Measurements from ENCODE around the gene NXPE1. TPM values are rescaled to one million over a fixed set of nuclear protein-coding genes. Genes with fewer than 3 reads are reported as not detected.

Gene NXPE1
- total RNA-seq, 1 donor from 2014 or later = not detected

DNA sequence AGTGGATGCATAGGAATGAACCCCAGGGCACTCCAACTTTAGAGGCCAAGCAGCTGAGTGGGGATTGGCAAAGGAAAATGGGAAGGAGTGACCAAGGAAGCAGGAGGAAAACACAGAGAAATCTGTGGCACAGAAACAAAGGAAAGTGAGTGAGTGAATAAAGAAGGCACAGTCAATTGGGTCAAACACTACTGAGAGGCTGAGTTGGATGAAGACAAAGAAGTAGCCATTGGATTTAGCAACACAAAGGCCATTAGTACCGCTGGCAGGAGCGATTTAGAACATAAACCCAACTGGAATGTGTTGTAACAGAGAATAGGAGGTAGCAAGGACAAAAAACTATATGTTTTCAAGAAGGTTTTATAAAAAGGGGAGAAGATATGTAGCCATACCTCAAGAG, 6.6 kb upstream of the NXPE1 start:
- TF ChIP-seq, protein P1, sequence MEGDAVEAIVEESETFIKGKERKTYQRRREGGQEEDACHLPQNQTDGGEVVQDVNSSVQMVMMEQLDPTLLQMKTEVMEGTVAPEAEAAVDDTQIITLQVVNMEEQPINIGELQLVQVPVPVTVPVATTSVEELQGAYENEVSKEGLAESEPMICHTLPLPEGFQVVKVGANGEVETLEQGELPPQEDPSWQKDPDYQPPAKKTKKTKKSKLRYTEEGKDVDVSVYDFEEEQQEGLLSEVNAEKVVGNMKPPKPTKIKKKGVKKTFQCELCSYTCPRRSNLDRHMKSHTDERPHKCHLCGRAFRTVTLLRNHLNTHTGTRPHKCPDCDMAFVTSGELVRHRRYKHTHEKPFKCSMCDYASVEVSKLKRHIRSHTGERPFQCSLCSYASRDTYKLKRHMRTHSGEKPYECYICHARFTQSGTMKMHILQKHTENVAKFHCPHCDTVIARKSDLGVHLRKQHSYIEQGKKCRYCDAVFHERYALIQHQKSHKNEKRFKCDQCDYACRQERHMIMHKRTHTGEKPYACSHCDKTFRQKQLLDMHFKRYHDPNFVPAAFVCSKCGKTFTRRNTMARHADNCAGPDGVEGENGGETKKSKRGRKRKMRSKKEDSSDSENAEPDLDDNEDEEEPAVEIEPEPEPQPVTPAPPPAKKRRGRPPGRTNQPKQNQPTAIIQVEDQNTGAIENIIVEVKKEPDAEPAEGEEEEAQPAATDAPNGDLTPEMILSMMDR (IDR thresholded peaks at IDR 0.05; ENCODE audit: insufficient read depth, low read length, severe bottlenecking) = no peak
- Histone ChIP-seq H3K4me3 (ENCODE audit: low read depth, low read length) (no peak overlapping the region), H3K36me3 (ENCODE audit: control insufficient read depth, insufficient read depth, low read length) (no peaks in the 10 kb centered on the region), H3K27me3 (ENCODE audit: control insufficient read depth, insufficient read depth, low read length) (no peaks in the 10 kb centered on the region)
- DNase-seq (ENCODE audit: low read depth) (no peak), FAIRE-seq (no peak)

DNA sequence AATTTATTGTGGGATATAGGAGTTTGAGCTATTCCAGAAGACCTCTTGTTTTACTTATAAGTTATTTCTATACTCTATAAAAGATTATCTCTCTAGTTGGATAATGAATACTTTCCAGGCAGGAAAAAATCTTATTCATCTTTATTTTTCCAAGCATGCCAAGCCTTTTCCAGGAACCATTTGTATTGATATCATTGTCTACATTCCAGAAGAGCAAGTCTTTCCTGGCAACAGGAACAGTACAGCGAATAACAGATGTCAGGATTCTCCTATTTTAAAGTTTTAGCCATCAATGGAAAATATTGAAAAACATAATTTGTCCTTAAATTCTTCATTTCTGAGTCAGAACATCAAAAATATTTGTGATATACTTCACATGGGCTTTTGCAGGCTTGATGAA, 5.2 kb upstream of the NXPE1 start:
- FAIRE-seq = no peak
- no peak for DNase-seq (ENCODE audit: low read depth)
- H3K4me3 ChIP-seq (ENCODE audit: low read depth, low read length) = no peak overlapping the region
- H3K36me3 ChIP-seq (ENCODE audit: control insufficient read depth, insufficient read depth, low read length) = no peaks in the 10 kb centered on the region
- TF ChIP-seq, protein P1 (IDR thresholded peaks at IDR 0.05; ENCODE audit: insufficient read depth, low read length, severe bottlenecking) = no peak
- no peaks in the 10 kb centered on the region for H3K27me3 ChIP-seq (ENCODE audit: control insufficient read depth, insufficient read depth, low read length)

DNA sequence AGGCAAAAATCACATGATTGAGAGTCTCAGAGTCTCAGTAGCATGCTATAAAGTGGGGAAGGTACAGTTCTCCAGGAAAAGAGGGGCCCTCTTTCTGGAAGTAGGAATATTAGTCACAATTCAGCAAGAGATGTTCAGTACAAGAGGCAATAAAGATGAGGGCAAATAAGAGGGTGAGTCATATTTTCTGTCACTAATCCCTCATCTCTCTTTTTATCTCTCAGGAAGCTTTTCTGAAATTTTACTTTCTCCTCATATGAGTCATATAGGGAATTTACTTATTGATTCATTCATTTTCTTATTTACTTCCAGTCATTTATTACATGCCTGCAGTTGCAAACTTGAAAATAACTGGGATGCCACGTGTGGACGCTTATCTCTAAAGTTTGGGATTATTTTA, 3.4 kb upstream of the NXPE1 start:
- Histone ChIP-seq H3K27me3 (ENCODE audit: control insufficient read depth, insufficient read depth, low read length) (no peaks in the 10 kb centered on the region), H3K4me3 (ENCODE audit: low read depth, low read length) (no peak overlapping the region), H3K36me3 (ENCODE audit: control insufficient read depth, insufficient read depth, low read length) (no peaks in the 10 kb centered on the region)
- FAIRE-seq (no peak), DNase-seq (ENCODE audit: low read depth) (peak; percentile 36)
- TF ChIP-seq, protein P1 (IDR thresholded peaks at IDR 0.05; ENCODE audit: insufficient read depth, low read length, severe bottlenecking) = no peak

DNA sequence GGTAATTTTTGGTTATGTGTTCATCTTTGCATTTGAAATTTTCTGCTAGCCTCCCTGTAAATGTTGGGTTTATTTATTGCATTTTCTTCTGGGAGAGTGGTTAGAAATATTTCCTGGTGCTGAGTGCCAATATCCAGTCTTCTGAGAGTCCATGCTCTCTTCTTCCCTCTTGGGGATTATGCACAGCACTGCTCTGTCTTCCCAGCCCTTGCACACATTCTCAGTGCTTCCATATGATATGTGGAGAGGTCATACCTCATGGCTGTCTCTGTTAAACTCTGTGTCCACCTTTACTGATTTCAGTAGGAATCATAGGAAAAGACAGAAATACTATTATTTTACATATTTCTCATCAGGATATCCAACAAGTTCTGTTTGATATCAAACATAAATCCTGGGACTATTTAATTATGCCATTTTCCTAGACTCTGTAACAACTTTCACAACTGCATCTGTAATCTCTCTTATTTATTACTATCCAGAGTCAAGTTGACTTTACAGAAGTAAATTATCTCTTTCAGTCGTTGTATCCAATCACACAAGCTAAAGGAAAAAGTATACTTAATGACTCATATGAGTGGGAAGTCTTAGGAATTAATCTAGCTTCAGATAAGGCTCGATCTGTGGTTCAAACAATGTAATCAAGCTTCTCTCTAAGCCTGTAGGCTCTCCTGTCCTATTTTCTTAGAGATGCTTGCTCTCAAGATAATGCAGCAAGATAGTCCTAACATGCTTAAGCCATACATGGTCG, 2.7 kb upstream of the NXPE1 start:
- Histone ChIP-seq H3K4me3 (ENCODE audit: low read depth, low read length) (no peak overlapping the region), H3K27me3 (ENCODE audit: control insufficient read depth, insufficient read depth, low read length) (no peaks in the 10 kb centered on the region), H3K36me3 (ENCODE audit: control insufficient read depth, insufficient read depth, low read length) (no peaks in the 10 kb centered on the region)
- DNase-seq (ENCODE audit: low read depth) = peak; percentile 16
- peak; percentile 84 for FAIRE-seq
- TF ChIP-seq, protein P1 (IDR thresholded peaks at IDR 0.05; ENCODE audit: insufficient read depth, low read length, severe bottlenecking) = no peak

DNA sequence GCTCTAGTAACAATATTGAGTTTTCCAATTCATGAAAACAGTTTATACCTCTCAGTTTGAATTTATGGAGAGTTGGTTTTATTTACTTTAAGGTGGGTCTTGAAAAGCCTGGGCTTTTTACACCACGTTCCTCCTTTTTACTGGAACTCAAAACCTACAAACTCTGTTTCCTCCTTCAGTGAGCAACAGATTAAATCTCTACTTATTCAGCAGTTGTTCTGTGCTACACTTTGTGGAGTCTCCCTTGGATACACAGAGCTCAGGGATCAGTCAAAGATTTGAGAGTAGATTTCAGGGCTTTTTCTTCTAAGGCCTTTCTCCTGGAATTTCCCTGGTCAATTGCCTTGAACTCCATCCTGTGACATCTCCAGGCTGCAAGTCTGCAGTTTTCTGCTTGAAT, 3.5 kb downstream of the NXPE1 start:
- TF ChIP-seq, protein P1 (IDR thresholded peaks at IDR 0.05; ENCODE audit: insufficient read depth, low read length, severe bottlenecking) = no peak
- H3K4me3 ChIP-seq (ENCODE audit: low read depth, low read length) = no peak overlapping the region
- no peaks in the 10 kb centered on the region for H3K27me3 ChIP-seq (ENCODE audit: control insufficient read depth, insufficient read depth, low read length)
- DNase-seq (ENCODE audit: low read depth) (no peak), FAIRE-seq (no peak)
- no peaks in the 10 kb centered on the region for H3K36me3 ChIP-seq (ENCODE audit: control insufficient read depth, insufficient read depth, low read length)

DNA sequence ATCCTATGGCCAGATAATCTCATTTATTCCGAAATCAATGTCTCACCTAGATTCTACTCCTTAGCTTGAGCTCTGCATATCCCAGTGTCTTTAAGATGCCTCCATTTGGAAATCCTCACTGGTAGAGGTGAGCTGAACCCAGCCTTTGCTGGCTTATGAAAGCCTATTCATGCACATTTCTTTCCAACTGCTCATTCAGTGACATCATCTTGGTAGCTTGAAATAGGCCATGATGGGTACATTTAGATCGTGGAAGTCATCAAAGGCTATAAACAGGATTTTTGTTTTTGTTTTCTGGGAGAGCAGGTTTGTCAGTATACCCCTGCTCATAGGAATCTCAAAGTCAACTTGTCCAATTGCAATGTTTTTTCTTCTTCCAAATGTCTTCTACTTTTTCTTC, 6.0 kb downstream of the NXPE1 start:
- TF ChIP-seq, protein P1 (IDR thresholded peaks at IDR 0.05; ENCODE audit: insufficient read depth, low read length, severe bottlenecking) = no peak
- Histone ChIP-seq H3K27me3 (ENCODE audit: control insufficient read depth, insufficient read depth, low read length) (no peaks in the 10 kb centered on the region), H3K36me3 (ENCODE audit: control insufficient read depth, insufficient read depth, low read length) (no peaks in the 10 kb centered on the region), H3K4me3 (ENCODE audit: low read depth, low read length) (no peak overlapping the region)
- DNase-seq (ENCODE audit: low read depth) (peak; percentile 24), FAIRE-seq (peak; percentile 99)

Measured in bronchial epithelial cell (primary cell).